SK-N-SH treated with all-trans-retinoic acid at 6 μM for 48 hours (cell line): Measurements from ENCODE around the gene LGR4.

ENCODE experiments used
- ATAC-seq: fragments of 200-7000 bp; cut with Tn5 transposase; 3 replicates; pipeline ENCODE4 v1.9.1; 2020; ENCODE audit warnings: mild to moderate bottlenecking, moderate library complexity
- CSDC2 ChIP-seq: fragments of 250-450 bp; sonication (Bioruptor Pico); IDR thresholded peaks from 2 replicates; pipeline ENCODE4 v1.5.0; 2020; ENCODE audit warnings: mild to moderate bottlenecking, moderate library complexity
- ISL1 ChIP-seq: fragments of 250-450 bp; sonication (Bioruptor Pico); IDR thresholded peaks from 2 replicates; pipeline ENCODE4 v2.1.2; 2022; ENCODE audit warnings: mild to moderate bottlenecking, moderate library complexity
- OSR1 ChIP-seq: fragments of 250-450 bp; sonication (Bioruptor Pico); IDR thresholded peaks from 2 replicates; pipeline ENCODE4 v1.8.0; 2022; ENCODE audit warnings: moderate library complexity, mild to moderate bottlenecking, inconsistent platforms
- RARB ChIP-seq: fragments of 250-450 bp; sonication (Bioruptor Pico); IDR thresholded peaks from 2 replicates; pipeline ENCODE4 v1.8.0; 2021; ENCODE audit warnings: mild to moderate bottlenecking, moderate library complexity
- SNAI2 ChIP-seq: fragments of 250-450 bp; sonication (Bioruptor Pico); IDR thresholded peaks from 2 replicates; pipeline ENCODE4 v1.5.0; 2020; ENCODE audit warnings: mild to moderate bottlenecking, moderate library complexity
- TCF4 ChIP-seq: fragments of 250-450 bp; sonication (Bioruptor Pico); IDR thresholded peaks from 2 replicates; pipeline ENCODE4 v1.8.0; 2021; ENCODE audit warnings: mild to moderate bottlenecking, moderate library complexity, borderline replicate concordance
- TOX ChIP-seq: fragments of 250-450 bp; sonication (Bioruptor Pico); IDR thresholded peaks from 2 replicates; pipeline ENCODE4 v1.8.0; 2021; ENCODE audit warnings: mild to moderate bottlenecking, moderate library complexity, borderline replicate concordance
- ZFP3 ChIP-seq: fragments of 250-450 bp; sonication (Bioruptor Pico); IDR thresholded peaks from 2 replicates; pipeline ENCODE4 v1.5.0; 2020; ENCODE audit warnings: mild to moderate bottlenecking, moderate library complexity
- ZFP30 ChIP-seq: fragments of 450-650 bp; formaldehyde crosslinking; IDR thresholded peaks from 2 replicates; pipeline ENCODE4 v1.5.0; 2022; ENCODE audit warnings: mild to moderate bottlenecking, moderate library complexity
- ZNF8 ChIP-seq: fragments of 450-650 bp; formaldehyde crosslinking; IDR thresholded peaks from 2 replicates; pipeline ENCODE4 v1.5.0; 2020; ENCODE audit warnings: mild to moderate bottlenecking, moderate library complexity
- TF ChIP-seq, protein P1 (sequence below): fragments of 250-450 bp; sonication (Bioruptor Pico); IDR thresholded peaks from 2 replicates; pipeline ENCODE4 v1.8.0; 2021; ENCODE audit warnings: low read depth, mild to moderate bottlenecking, moderate library complexity, borderline replicate concordance
- TF ChIP-seq, protein P2 (sequence below): fragments of 250-450 bp; sonication (Bioruptor Pico); IDR thresholded peaks from 2 replicates; pipeline ENCODE4 v1.5.1; 2020; ENCODE audit warnings: low read depth, mild to moderate bottlenecking, moderate library complexity
- TF ChIP-seq, protein P3 (sequence below): fragments of 250-450 bp; sonication (Bioruptor Pico); IDR thresholded peaks from 2 replicates; pipeline ENCODE4 v1.8.0; 2020; ENCODE audit warnings: mild to moderate bottlenecking, moderate library complexity, borderline replicate concordance
- TF ChIP-seq, protein P4 (sequence below): fragments of 250-450 bp; sonication (Bioruptor Pico); IDR thresholded peaks from 2 replicates; pipeline ENCODE4 v1.5.0; 2020; ENCODE audit warnings: mild to moderate bottlenecking, moderate library complexity

The LGR4 gene

DNA sequence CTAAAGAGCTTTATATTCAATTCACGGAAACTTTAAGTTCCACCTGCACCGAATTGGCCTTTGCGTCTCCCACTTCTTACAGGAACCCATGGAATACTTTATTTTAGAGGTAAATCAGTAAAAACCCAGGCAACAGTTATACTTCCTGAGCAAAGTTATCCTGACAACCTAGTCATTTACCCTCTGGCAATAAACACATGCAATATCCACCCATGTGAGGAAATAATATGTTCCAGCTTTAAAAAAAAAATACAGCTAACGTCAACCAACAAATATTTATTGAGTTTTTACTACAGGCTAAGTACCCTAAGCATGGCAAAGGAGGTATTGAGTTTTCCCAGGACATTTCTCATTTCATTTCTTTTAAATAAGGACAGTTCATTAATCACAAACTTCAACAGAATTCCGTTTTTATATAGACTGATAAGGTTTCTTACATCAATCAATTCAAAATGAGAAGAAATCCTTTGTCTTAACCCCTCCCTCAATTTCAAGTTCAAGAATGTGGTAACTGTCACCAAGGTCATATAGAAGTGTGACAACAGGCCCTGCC lies 71.2 kb downstream of the LGR4 start:
- TF ChIP-seq TOX (CRISPR knock-in tag) (no peak), ZNF8 (CRISPR knock-in tag) (no peak), ISL1 (CRISPR knock-in tag) (no peak), TCF4 (CRISPR knock-in tag) (no peak)
- TF ChIP-seq, protein P1, sequence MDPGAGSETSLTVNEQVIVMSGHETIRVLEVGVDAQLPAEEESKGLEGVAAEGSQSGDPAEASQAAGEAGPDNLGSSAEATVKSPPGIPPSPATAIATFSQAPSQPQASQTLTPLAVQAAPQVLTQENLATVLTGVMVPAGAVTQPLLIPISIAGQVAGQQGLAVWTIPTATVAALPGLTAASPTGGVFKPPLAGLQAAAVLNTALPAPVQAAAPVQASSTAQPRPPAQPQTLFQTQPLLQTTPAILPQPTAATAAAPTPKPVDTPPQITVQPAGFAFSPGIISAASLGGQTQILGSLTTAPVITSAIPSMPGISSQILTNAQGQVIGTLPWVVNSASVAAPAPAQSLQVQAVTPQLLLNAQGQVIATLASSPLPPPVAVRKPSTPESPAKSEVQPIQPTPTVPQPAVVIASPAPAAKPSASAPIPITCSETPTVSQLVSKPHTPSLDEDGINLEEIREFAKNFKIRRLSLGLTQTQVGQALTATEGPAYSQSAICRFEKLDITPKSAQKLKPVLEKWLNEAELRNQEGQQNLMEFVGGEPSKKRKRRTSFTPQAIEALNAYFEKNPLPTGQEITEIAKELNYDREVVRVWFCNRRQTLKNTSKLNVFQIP = no peak
- TF ChIP-seq, protein P2, sequence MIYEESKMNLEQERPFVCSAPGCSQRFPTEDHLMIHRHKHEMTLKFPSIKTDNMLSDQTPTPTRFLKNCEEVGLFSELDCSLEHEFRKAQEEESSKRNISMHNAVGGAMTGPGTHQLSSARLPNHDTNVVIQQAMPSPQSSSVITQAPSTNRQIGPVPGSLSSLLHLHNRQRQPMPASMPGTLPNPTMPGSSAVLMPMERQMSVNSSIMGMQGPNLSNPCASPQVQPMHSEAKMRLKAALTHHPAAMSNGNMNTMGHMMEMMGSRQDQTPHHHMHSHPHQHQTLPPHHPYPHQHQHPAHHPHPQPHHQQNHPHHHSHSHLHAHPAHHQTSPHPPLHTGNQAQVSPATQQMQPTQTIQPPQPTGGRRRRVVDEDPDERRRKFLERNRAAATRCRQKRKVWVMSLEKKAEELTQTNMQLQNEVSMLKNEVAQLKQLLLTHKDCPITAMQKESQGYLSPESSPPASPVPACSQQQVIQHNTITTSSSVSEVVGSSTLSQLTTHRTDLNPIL (CRISPR knock-in tag) = no peak
- no peak for ATAC-seq

DNA sequence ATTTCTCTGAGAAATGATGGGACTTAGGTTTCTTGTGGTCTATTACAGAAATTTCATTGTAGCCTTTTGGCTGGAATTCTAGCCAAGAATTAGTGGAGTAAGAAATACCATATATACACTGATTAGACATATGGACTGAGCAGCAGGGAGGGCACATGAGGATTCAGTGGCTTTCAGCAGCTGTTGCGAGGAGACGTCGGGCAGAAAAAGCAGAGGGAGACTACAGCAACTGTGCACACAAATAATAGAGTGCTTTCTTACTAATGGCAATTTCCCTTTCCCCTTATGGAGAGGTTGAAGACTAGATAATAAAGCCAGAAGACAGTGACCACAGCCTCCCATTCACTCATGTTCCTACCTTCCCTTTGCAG lies 74.2 kb downstream of the LGR4 start:
- ATAC-seq = no peak

DNA sequence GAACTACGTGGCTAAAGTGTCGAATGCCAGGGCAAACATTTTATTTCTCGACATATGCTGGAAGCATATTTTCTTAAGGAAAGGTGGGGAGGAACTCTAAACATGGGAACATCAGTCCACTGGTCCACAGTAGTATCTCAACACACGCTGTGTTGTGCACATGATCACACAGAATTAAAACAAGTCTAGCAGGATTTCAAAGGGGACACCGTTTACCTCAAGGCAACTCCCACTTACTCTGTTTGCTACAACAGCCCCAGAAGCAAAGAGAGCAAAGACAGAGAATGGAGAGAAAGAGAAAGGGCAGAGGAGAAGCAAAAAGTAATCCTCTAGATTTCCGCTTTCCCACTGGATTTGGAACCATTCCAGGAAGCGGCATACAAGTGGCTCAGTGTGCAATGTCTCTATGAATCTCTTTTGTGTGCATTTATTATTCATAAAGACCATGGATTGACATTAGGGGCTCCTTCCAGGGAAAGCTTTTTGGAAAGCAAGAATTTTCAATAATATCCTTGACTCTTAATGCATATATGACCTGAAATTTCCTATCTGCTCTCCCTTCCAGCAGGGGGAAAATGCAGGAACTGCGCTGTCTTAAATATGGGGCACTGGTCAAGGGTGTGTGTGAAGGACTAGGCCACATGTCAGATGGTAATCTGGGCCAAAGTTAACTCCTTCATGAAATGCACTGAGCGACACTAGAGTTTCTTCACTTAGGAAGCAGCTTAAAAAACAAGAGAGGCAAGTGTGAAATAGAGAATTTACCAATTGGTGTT lies 74.8 kb downstream of the LGR4 start:
- ATAC-seq = no peak
- TF ChIP-seq, protein P3, sequence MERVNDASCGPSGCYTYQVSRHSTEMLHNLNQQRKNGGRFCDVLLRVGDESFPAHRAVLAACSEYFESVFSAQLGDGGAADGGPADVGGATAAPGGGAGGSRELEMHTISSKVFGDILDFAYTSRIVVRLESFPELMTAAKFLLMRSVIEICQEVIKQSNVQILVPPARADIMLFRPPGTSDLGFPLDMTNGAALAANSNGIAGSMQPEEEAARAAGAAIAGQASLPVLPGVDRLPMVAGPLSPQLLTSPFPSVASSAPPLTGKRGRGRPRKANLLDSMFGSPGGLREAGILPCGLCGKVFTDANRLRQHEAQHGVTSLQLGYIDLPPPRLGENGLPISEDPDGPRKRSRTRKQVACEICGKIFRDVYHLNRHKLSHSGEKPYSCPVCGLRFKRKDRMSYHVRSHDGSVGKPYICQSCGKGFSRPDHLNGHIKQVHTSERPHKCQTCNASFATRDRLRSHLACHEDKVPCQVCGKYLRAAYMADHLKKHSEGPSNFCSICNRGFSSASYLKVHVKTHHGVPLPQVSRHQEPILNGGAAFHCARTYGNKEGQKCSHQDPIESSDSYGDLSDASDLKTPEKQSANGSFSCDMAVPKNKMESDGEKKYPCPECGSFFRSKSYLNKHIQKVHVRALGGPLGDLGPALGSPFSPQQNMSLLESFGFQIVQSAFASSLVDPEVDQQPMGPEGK (CRISPR knock-in tag) = no peak
- TF ChIP-seq ZFP30 (CRISPR knock-in tag) (no peak), ZNF8 (CRISPR knock-in tag) (no peak), TCF4 (CRISPR knock-in tag) (no peak), SNAI2 (CRISPR knock-in tag) (no peak), OSR1 (CRISPR knock-in tag) (no peak), CSDC2 (no peak)
- TF ChIP-seq, protein P1 = no peak
- TF ChIP-seq, protein P4, sequence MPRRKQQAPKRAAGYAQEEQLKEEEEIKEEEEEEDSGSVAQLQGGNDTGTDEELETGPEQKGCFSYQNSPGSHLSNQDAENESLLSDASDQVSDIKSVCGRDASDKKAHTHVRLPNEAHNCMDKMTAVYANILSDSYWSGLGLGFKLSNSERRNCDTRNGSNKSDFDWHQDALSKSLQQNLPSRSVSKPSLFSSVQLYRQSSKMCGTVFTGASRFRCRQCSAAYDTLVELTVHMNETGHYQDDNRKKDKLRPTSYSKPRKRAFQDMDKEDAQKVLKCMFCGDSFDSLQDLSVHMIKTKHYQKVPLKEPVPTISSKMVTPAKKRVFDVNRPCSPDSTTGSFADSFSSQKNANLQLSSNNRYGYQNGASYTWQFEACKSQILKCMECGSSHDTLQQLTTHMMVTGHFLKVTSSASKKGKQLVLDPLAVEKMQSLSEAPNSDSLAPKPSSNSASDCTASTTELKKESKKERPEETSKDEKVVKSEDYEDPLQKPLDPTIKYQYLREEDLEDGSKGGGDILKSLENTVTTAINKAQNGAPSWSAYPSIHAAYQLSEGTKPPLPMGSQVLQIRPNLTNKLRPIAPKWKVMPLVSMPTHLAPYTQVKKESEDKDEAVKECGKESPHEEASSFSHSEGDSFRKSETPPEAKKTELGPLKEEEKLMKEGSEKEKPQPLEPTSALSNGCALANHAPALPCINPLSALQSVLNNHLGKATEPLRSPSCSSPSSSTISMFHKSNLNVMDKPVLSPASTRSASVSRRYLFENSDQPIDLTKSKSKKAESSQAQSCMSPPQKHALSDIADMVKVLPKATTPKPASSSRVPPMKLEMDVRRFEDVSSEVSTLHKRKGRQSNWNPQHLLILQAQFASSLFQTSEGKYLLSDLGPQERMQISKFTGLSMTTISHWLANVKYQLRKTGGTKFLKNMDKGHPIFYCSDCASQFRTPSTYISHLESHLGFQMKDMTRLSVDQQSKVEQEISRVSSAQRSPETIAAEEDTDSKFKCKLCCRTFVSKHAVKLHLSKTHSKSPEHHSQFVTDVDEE (CRISPR knock-in tag) = no peak

More for the DNA sequence above, 74.2 kb downstream of the LGR4 start:
- TF ChIP-seq RARB = no peak

DNA sequence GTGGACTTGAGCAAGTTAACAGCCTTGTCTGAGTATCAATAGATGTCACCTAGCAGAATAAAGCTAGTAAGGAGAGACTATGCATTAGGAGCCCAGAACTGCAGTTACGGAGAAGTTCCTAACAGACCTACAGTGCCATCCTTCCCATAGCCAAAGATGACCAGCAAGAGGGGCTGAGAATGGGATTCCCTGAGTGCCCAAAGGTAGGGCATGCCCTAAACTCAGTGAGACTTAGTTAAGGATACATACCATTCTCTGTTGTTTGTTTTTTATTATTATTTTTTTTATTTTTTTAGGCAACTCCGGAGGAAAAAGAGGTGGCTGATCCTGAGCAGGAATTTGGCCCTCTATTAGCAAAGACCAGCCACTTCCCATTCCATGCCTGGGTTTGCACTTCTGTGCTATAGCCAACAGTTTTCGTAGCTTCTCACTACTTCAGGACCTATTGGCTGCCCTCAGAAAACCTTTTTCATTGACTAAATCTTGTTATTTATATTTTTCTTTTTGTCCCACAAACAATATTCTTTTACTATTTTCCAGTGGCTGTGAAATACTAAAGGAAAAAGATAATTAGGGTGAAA lies 76.2 kb downstream of the LGR4 start:
- ATAC-seq = no peak
- no peak for TF ChIP-seq ISL1 (CRISPR knock-in tag)
- no peak for TF ChIP-seq ZNF8 (CRISPR knock-in tag)
- TF ChIP-seq TCF4 (CRISPR knock-in tag) = no peak
- TF ChIP-seq ZFP3 (CRISPR knock-in tag) = no peak
